B cell (primary cell): ENCODE measurements around the gene ATP8B2. TPM values are rescaled to one million over a fixed set of nuclear protein-coding genes. Genes with fewer than 3 reads are reported as not detected.

ENCODE experiments used
- ATAC-seq: fragments of 200-7000 bp; cut with Tn5 transposase; one replicate; pipeline ENCODE4 v1.10.0; 2021; ENCODE audit warnings: low read depth, mild to moderate bottlenecking, moderate number of reproducible peaks, moderate library complexity
- CTCF ChIA-PET: fragments of 350-600 bp; sonication (Branson Sonifier 250); formaldehyde crosslinking; loops from one replicate; lab custom pipeline; 2021; ENCODE audit warnings: antibody characterized with exemption, inconsistent platforms; lab: Charles Lee
- POLR2A ChIA-PET: fragments of 350-600 bp; sonication (Branson Sonifier 250); formaldehyde crosslinking; loops from one replicate; lab custom pipeline; 2021; ENCODE audit warnings: antibody characterized with exemption; lab: Charles Lee
- DNase-seq: peaks from one replicate; pipeline ENCODE4 v3.0.0; 2013
- H2AFZ ChIP-seq: 2 replicates; pipeline ENCODE4 v1.6.1; 2012; ENCODE audit warnings: mild to moderate bottlenecking, low read depth, low read length; ENCODE audit not compliant: insufficient read depth, poor library complexity, severe bottlenecking
- H3K27ac ChIP-seq, 2 donors: 1 replicate in 1 of 2; 2 replicates in 1 of 2; pipeline ENCODE4 v1.5.1; 2012 to 2013; ENCODE audit warnings: low read length in 2 of 2, mild to moderate bottlenecking in 2 of 2, moderate library complexity in 1 of 2
- H3K27me3 ChIP-seq, 4 experiments: fragments of 200-600 bp in 1 of 4; sonication (generic) in 1 of 4; replicated peaks in 1 of 4; 1 replicate in 2 of 4; 2 replicates in 2 of 4; pipeline versions ENCODE4 v1.6.1 to v1.7.0; 2013 to 2016; ENCODE audit warnings: low read length in 3 of 4, mild to moderate bottlenecking in 2 of 4, mixed read lengths in 1 of 4, moderate library complexity in 1 of 4; ENCODE audit not compliant: insufficient read depth in 4 of 4, control insufficient read depth in 3 of 4; ENCODE audit errors: control extremely low read depth in 1 of 4
- H3K36me3 ChIP-seq, 2 experiments: replicated peaks in 1 of 2; 1 replicate in 1 of 2; 2 replicates in 1 of 2; pipeline versions ENCODE4 v1.6.1 to v1.7.1; 2013; ENCODE audit warnings: low read length in 1 of 2; ENCODE audit not compliant: insufficient read depth in 2 of 2, control insufficient read depth in 1 of 2; ENCODE audit errors: control extremely low read depth in 1 of 2, extremely low read depth in 1 of 2
- H3K4me1 ChIP-seq, 2 donors: fragments of 200-600 bp in 1 of 2; sonication (generic) in 1 of 2; 1 replicate in 1 of 2; 2 replicates in 1 of 2; pipeline versions ENCODE4 v1.5.1 to v1.6.1; 2013 to 2017; ENCODE audit warnings: low read length in 2 of 2; ENCODE audit not compliant: control insufficient read depth in 2 of 2, insufficient read depth in 2 of 2
- H3K4me2 ChIP-seq: replicated peaks from 2 replicates; pipeline ENCODE3; 2012; ENCODE audit warnings: mild to moderate bottlenecking, low read depth, low read length; ENCODE audit not compliant: poor library complexity, severe bottlenecking
- H3K4me3 ChIP-seq, 5 experiments: fragments of 200-600 bp in 1 of 5; sonication (generic) in 1 of 5; 1 replicate in 3 of 5; 2 replicates in 2 of 5; pipeline versions ENCODE4 v1.5.1 to v1.7.0; 2011 to 2016; ENCODE audit warnings: low read length in 4 of 5, mild to moderate bottlenecking in 4 of 5, low read depth in 2 of 5, control low read depth in 1 of 5, moderate library complexity in 1 of 5; ENCODE audit not compliant: insufficient read depth in 1 of 5; ENCODE audit errors: control extremely low read depth in 1 of 5, extremely low read depth in 1 of 5
- H3K79me2 ChIP-seq: fragments of 200-600 bp; sonication (generic); one replicate; pipeline ENCODE4 v1.6.0; 2016; ENCODE audit warnings: low read length; ENCODE audit not compliant: control insufficient read depth, insufficient read depth
- H3K9ac ChIP-seq: fragments of 200-600 bp; sonication (generic); 2 replicates; pipeline ENCODE4 v1.6.1; 2017; ENCODE audit warnings: mild to moderate bottlenecking, low read length, moderate library complexity
- H3K9me3 ChIP-seq, 3 donors: one replicate each; pipeline versions ENCODE4 v1.6.1 to v1.7.1; 2013; ENCODE audit warnings: low read length in 2 of 3; ENCODE audit not compliant: control insufficient read depth in 2 of 3, insufficient read depth in 1 of 3; ENCODE audit errors: control extremely low read depth in 1 of 3
- H4K20me1 ChIP-seq: 2 replicates; pipeline ENCODE4 v1.6.0; 2012; ENCODE audit warnings: mild to moderate bottlenecking, low read length; ENCODE audit not compliant: insufficient read depth, control insufficient read depth, poor library complexity, severe bottlenecking
- H3K27ac Mint-ChIP-seq: one replicate; pipeline ENCODE4 v1.8.0; 2021; ENCODE audit warnings: mixed read lengths
- H3K27me3 Mint-ChIP-seq: one replicate; pipeline ENCODE4 v1.8.0; 2021; ENCODE audit warnings: mixed read lengths
- H3K4me1 Mint-ChIP-seq: one replicate; pipeline ENCODE4 v1.8.0; 2021; ENCODE audit warnings: mixed read lengths
- H3K4me3 Mint-ChIP-seq: one replicate; pipeline ENCODE4 v1.8.0; 2021; ENCODE audit warnings: mixed read lengths
- H3K9me3 Mint-ChIP-seq: one replicate; pipeline ENCODE4 v1.8.0; 2022; ENCODE audit warnings: mixed read lengths; ENCODE audit not compliant: insufficient read depth
- EZH2 ChIP-seq: IDR thresholded peaks from 2 replicates; pipeline ENCODE4 v1.6.1; 2012; ENCODE audit warnings: borderline replicate concordance, low read depth, mild to moderate bottlenecking, moderate library complexity, low read length; ENCODE audit not compliant: insufficient read depth, poor library complexity, severe bottlenecking
- WGBS: methylation state at CpG from one replicate; pipeline ENCODE4 v1.1.5; 2013; ENCODE audit warnings: missing lambda C conversion rate; ENCODE audit not compliant: insufficient coverage; 5-methylcytosine and 5-hydroxymethylcytosine counted together
- intact Hi-C: fragments of 100-400 bp; cut with micrococcal nuclease; formaldehyde crosslinking; loops from one replicate; pipeline ENCODE4 v1.10.0; 2022
- polyA plus RNA-seq: library from polyadenylated mRNA; depleted of rRNA; stranded (reverse); fragments of >200 nt; gene quantifications from 2 replicates; pipeline ENCODE4 v1.2.3, GENCODE V29; 2012
- total RNA-seq, 2 donors: library from RNA; stranded (reverse); fragments of 120-200 nt in 1 of 2; gene quantifications; 1 replicate in 1 of 2; 2 replicates in 1 of 2; pipeline versions ENCODE4 v1.2.3 to v1.2.4, GENCODE V29; 2013 to 2022
- TF ChIP-seq, protein P1 (sequence below): fragments of 200-600 bp; IDR thresholded peaks from one replicate; pipeline ENCODE4 v1.8.0; 2022; ENCODE audit warnings: antibody characterized with exemption, mild to moderate bottlenecking

ATP8B2 gene
- total and polyA plus RNA-seq, 2 donors (not counting 1 experiment from before 2014, with no cell fraction given) = 31.1 to 50.2 TPM

DNA sequence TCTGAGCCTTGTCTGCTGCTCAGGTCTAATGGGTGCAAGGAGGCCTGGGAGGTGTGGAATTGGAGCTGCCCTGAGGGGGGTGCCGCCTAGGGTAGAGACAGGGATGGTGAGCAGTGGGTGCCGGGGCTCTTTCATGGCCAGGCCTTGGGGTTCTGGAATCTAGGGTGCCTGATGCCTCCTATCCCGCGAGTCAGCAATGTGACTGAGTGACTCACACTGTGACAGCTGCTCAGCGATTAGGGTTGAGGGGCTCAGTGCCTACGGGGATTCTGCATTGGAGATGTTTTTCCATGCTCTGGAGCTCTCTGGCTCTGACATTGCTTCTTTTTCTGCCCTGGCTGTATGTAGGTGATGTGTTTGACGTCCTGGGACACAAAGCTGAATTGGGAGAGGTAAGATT is 16.8 kb downstream of the ATP8B2 start:
- Histone ChIP-seq H3K4me2 (no peak overlapping the region), H3K4me1 (peaks cover 0 to 4% of the 10 kb centered on the region in 2 donors), H3K27ac (no peak overlapping the region), H4K20me1 (no peaks in the 10 kb centered on the region), H3K27me3 (no peaks in the 10 kb centered on the region), H3K36me3 (peaks cover 0 to 88% of the 10 kb centered on the region in 2 experiments), H3K4me3 (no peak overlapping the region), H3K79me2 (no peaks in the 10 kb centered on the region), H2AFZ (no peak overlapping the region), H3K9me3 (no peaks in the 10 kb centered on the region), H3K9ac (no peak overlapping the region)
- peaks cover 6% of the 10 kb centered on the region for H3K4me1 Mint-ChIP-seq
- no peaks in the 10 kb centered on the region for H3K9me3 Mint-ChIP-seq
- no peak for ATAC-seq
- no peaks in the 10 kb centered on the region for H3K27me3 Mint-ChIP-seq
- ChIA-PET CTCF (interaction anchor here (0.9 to 1.8 kb wide), 3 partner anchors 10 to 18 kb away, joined by 3 to 5 read pairs (median 4); no protein-coding TSS in a partner anchor), POLR2A (no interaction called here)
- no peak overlapping the region for H3K4me3 Mint-ChIP-seq
- intact Hi-C loops = no loop called here
- 98% methylated on average over 7 of the region's 7 CpGs for WGBS
- H3K27ac Mint-ChIP-seq = no peak overlapping the region
- TF ChIP-seq EZH2 = no peak
- TF ChIP-seq, protein P1, sequence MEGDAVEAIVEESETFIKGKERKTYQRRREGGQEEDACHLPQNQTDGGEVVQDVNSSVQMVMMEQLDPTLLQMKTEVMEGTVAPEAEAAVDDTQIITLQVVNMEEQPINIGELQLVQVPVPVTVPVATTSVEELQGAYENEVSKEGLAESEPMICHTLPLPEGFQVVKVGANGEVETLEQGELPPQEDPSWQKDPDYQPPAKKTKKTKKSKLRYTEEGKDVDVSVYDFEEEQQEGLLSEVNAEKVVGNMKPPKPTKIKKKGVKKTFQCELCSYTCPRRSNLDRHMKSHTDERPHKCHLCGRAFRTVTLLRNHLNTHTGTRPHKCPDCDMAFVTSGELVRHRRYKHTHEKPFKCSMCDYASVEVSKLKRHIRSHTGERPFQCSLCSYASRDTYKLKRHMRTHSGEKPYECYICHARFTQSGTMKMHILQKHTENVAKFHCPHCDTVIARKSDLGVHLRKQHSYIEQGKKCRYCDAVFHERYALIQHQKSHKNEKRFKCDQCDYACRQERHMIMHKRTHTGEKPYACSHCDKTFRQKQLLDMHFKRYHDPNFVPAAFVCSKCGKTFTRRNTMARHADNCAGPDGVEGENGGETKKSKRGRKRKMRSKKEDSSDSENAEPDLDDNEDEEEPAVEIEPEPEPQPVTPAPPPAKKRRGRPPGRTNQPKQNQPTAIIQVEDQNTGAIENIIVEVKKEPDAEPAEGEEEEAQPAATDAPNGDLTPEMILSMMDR = no peak
- no peak for DNase-seq

DNA sequence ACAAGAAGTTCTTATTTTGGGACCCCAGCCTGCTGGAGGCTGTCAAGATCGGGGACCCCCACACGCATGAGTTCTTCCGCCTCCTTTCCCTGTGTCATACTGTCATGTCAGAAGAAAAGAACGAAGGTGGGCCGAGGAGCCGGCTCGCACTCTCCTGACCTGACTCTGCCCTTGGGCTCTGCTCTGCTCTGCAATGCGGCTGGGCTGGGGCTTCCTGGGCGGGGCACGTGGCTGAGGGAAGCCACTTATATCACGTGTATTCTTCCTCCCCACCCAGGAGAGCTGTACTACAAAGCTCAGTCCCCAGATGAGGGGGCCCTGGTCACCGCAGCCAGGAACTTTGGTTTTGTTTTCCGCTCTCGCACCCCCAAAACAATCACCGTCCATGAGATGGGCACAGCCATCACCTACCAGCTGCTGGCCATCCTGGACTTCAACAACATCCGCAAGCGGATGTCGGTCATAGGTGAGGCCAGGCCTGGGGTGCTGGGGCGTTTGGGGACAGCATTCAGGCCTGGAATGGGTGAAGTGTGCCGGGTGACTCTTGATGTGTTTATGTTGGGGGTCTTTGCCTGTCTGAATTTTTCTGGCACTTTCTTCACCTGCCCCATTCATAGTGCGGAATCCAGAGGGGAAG is 17.6 kb downstream of the ATP8B2 start:
- TF ChIP-seq, protein P1 = no peak
- TF ChIP-seq EZH2 = no peak
- H3K27ac ChIP-seq = no peak overlapping the region
- intact Hi-C loops = no loop called here
- no peaks in the 10 kb centered on the region for H3K79me2 ChIP-seq
- Mint-ChIP-seq H3K4me1 (peaks cover 6% of the 10 kb centered on the region), H3K27ac (no peak overlapping the region), H3K27me3 (no peaks in the 10 kb centered on the region), H3K4me3 (no peak overlapping the region), H3K9me3 (no peaks in the 10 kb centered on the region)
- H2AFZ ChIP-seq = no peak overlapping the region
- no peaks in the 10 kb centered on the region for H3K27me3 ChIP-seq
- peaks cover 0 to 4% of the 10 kb centered on the region in 2 donors for H3K4me1 ChIP-seq
- no peak overlapping the region for H3K9ac ChIP-seq
- H3K4me3 ChIP-seq = no peak overlapping the region
- ATAC-seq (no peak), DNase-seq (no peak)
- POLR2A ChIA-PET = no interaction called here
- H4K20me1 ChIP-seq = no peaks in the 10 kb centered on the region
- no peak overlapping the region for H3K4me2 ChIP-seq
- H3K36me3 ChIP-seq = peaks cover 0 to 82% of the 10 kb centered on the region in 2 experiments
- CTCF ChIA-PET = interaction anchor here (0.9 to 2.0 kb wide), 3 partner anchors 8 to 19 kb away, joined by 3 to 17 read pairs (median 4); no protein-coding TSS in a partner anchor
- WGBS = 60% methylated on average over 17 of the region's 21 CpGs
- H3K9me3 ChIP-seq = no peaks in the 10 kb centered on the region
